GM10248 (cell line): ENCODE measurements around the gene KRT75.

Experiments
- CTCF ChIA-PET: fragments of 300-600 bp; sonication (Branson Sonifier 250); formaldehyde crosslinking; extraction: SDS; loops from one replicate; lab custom pipeline; 2021; ENCODE audit warnings: antibody characterized with exemption; lab: Yijun Ruan, JAX
- POLR2A ChIA-PET: fragments of 350-650 bp; sonication (Branson Sonifier 250); formaldehyde crosslinking; extraction: SDS; loops from one replicate; lab custom pipeline; 2020; ENCODE audit warnings: antibody characterized with exemption; lab: Yijun Ruan, JAX
- DNase-seq: peaks from one replicate; pipeline ENCODE4 v3.0.0; 2012; ENCODE audit errors: extremely low spot score
- CTCF ChIP-seq: IDR thresholded peaks from 2 replicates; pipeline ENCODE4 v1.5.1; 2012; ENCODE audit warnings: mild to moderate bottlenecking, low read depth; ENCODE audit errors: extremely low read depth, missing control alignments, control extremely low read depth

KRT75 gene

GRCh38 chr12:52437508-52437907 lies 3.3 kb upstream of the KRT75 start:
- POLR2A ChIA-PET, result no interaction called here
- TF ChIP-seq CTCF, result no peak
- CTCF ChIA-PET, result no interaction called here
- DNase-seq, result no peak

DNA sequence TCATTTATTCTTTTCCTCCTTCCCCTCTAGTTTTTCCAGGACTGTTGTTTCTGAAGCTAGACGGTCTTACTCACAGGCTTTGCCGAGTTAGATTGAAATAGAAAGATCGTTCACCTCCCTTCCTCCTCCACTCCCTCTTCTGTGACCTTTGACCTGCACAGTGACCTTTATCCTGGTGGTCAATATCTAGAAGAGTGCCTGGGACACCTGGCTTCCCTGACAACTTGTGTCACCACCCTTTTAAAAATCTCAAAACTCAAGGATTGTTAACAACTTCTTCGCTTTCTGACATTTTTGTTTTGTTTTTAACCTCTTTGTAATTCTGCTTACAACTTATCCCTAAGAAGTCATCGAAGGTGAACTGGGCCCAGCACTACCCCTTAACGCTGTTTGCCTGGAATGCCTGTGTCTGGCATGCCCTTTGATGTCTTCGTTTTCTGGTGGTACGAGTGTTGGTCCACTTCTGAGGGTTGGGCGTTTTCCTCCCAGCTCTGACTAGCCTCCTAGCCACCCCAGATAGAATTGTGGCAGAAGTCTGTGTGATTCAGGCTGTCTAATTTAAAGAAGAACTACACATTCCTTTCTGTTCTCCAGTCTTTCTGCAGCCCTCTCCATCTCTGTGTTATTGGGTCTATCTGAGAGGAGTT lies 2.8 kb upstream of the KRT75 start:
- no peak for TF ChIP-seq CTCF
- DNase-seq, result no peak
- ChIA-PET POLR2A (no interaction called here), CTCF (interaction anchor here (1.2 to 1.4 kb wide), 3 partner anchors 9 to 38 kb away, joined by 3 read pairs; no protein-coding TSS in a partner anchor)

DNA sequence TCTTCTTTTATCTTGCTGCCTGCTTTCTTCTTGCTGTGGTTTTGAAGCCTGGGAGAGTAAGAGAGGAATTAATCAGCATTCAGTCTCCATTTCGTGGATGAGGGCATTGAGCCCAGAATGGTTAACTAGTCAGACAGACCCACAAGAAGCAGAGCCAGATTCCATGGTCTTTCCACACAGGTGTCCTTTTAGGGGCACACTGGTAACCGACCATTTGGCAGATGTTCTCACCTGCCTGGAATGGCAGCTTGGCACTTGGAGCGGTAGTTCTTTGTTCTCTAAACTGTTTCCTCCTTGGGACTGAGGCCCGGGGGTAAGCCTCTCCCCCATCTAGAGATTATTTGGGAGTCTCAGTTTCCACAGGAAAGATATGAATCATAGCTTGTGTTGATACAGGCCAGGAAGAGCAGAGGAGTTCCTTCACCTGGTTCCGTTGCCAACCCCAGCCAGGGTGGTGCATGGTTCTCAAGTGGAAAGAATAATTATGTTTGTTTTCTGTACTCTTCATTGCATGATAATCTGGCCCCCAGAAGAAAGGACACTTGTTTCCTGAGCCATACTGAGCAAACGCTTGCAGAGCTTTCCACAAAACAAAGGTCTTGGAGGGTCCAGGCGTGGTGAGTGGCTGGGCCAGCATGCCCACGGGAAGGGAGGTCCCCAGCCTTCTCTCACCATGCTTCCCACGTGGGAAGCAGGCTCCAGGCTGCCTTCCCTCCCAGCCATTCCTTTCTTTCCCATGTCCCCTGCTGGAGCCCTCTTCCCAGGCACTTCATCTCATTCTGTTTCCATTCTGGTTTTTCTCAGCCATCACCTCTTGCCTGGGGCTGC lies 2.0 kb upstream of the KRT75 start:
- CTCF ChIA-PET, result interaction anchor here (1.2 to 1.4 kb wide), 3 partner anchors 9 to 39 kb away, joined by 3 read pairs; no protein-coding TSS in a partner anchor
- no peak for TF ChIP-seq CTCF
- POLR2A ChIA-PET, result no interaction called here
- DNase-seq, result no peak

- ChIA-PET POLR2A (no interaction called here), CTCF (interaction anchor here (1.2 to 1.4 kb wide), 3 partner anchors 8 to 40 kb away, joined by 3 read pairs; no protein-coding TSS in a partner anchor)
- TF ChIP-seq CTCF, result no peak
- DNase-seq, result no peak
Measured at GRCh38 chr12:52435659-52435999, 1.5 kb upstream of the KRT75 start.

DNA sequence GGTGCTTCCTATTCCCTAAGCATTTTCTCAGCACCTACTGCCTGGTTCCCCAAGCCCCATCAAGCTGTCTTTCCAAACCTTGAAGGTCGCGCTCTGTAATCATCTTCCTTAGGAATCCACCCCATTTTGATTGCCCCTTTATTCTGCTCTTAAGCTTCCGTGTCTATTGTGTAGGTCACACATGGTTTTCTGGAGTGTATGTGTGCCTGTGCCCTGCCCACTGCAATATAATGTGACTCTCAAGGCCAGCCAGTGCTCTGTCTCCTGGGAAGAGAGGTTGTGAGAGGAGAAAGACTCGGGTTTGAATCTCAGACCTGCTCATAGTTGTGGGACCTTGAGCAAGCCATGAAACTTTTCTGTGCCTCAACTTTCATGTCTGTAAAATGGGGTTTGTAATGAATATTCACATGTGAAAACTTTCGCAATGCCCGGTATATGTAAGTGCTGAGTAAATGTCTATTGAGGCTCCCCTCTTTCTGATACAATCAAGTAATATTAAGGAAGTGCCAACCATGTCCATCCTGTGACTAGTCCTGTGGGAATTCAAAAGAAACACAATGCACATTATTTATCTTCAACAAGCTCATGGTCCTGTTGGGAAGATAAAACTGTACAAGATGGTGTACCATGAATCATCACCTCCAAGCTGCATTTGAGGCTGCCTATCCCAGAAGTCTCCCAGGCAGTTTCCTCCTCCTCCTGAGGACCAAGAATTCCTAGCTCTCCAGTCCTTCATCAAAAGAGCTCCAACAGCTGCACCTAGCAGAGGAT lies 774 bp upstream of the KRT75 start:
- POLR2A ChIA-PET, result no interaction called here
- no peak for TF ChIP-seq CTCF
- CTCF ChIA-PET, result interaction anchor here (1.4 kb wide), 1 partner anchor 40 kb away, joined by 3 read pairs; no protein-coding TSS in a partner anchor
- no peak for DNase-seq

- DNase-seq, result no peak
- no peak for TF ChIP-seq CTCF
- ChIA-PET CTCF (no interaction called here), POLR2A (no interaction called here)
Measured at GRCh38 chr12:52433501-52434080, 580 bp downstream of the KRT75 start.
